GM20431 (cell line): ENCODE results near the gene GNGT2.

Source experiments
- in situ Hi-C: fragments of 300-500 bp; cut with MseI, MboI; formaldehyde crosslinking; loops from one replicate; pipeline ENCODE4 v1.15.0; 2020; ENCODE audit warnings: low sequenced_read_pairs; ENCODE audit not compliant: unreplicated experiment

Gene GNGT2

GRCh38 chr17:49210158-49211029, at the start of gene GNGT2, which contains the start of gene ABI3:
TSS of gene GNGT2 (minus strand) at chr17:49210574. CDS start at chr17:49207422, 3,152 bp downstream.
TSS of gene ABI3 (plus strand) at chr17:49210707. CDS start at chr17:49210725, 18 bp downstream.
- in situ Hi-C loops: no loop called here

GRCh38 chr17:49259663-49260010, 49.3 kb upstream of the GNGT2 start:
- in situ Hi-C loops: no loop called here

GRCh38 chr17:49258394-49258793, 48.0 kb upstream of the GNGT2 start:
- in situ Hi-C loops: no loop called here

- in situ Hi-C loops: no loop called here
These were observed 44.8 kb upstream of the GNGT2 start for GRCh38 chr17:49255125-49255524.

- in situ Hi-C loops: no loop called here
These were observed 43.7 kb upstream of the GNGT2 start for GRCh38 chr17:49254066-49254465.

- in situ Hi-C loops: no loop called here
These were observed 41.8 kb upstream of the GNGT2 start for GRCh38 chr17:49252148-49252695.

- in situ Hi-C loops: no loop called here
These were observed 39.6 kb upstream of the GNGT2 start for GRCh38 chr17:49249890-49250522.

- in situ Hi-C loops: no loop called here
These were observed 39.0 kb upstream of the GNGT2 start for GRCh38 chr17:49249292-49249794.

GRCh38 chr17:49247944-49248343, 37.6 kb upstream of the GNGT2 start:
- in situ Hi-C loops: no loop called here

- in situ Hi-C loops: no loop called here
These were observed 34.5 kb upstream of the GNGT2 start for GRCh38 chr17:49244839-49245238.

- in situ Hi-C loops: no loop called here
These were observed 32.4 kb upstream of the GNGT2 start for GRCh38 chr17:49242813-49243212.

- in situ Hi-C loops: no loop called here
These were observed 31.5 kb upstream of the GNGT2 start for GRCh38 chr17:49241692-49242397.

GRCh38 chr17:49241040-49241439, 30.7 kb upstream of the GNGT2 start:
- in situ Hi-C loops: no loop called here

- in situ Hi-C loops: no loop called here
These were observed 30.2 kb upstream of the GNGT2 start for GRCh38 chr17:49240619-49241018.

GRCh38 chr17:49239963-49240362, 29.6 kb upstream of the GNGT2 start:
- in situ Hi-C loops: no loop called here

GRCh38 chr17:49235896-49236295, 25.5 kb upstream of the GNGT2 start:
- in situ Hi-C loops: no loop called here

- in situ Hi-C loops: no loop called here
These were observed 24.2 kb upstream of the GNGT2 start for GRCh38 chr17:49234509-49235080.

GRCh38 chr17:49231563-49231894, 21.2 kb upstream of the GNGT2 start:
- in situ Hi-C loops: no loop called here

GRCh38 chr17:49230636-49231562, 20.5 kb upstream of the GNGT2 start, which contains the start of gene PHOSPHO1:
TSS of gene PHOSPHO1 (minus strand) at chr17:49230787. CDS start at chr17:49226691, 4,096 bp downstream.
- in situ Hi-C loops: no loop called here
